ENCODE measurements around the gene DDOST.

Gene DDOST

DNA sequence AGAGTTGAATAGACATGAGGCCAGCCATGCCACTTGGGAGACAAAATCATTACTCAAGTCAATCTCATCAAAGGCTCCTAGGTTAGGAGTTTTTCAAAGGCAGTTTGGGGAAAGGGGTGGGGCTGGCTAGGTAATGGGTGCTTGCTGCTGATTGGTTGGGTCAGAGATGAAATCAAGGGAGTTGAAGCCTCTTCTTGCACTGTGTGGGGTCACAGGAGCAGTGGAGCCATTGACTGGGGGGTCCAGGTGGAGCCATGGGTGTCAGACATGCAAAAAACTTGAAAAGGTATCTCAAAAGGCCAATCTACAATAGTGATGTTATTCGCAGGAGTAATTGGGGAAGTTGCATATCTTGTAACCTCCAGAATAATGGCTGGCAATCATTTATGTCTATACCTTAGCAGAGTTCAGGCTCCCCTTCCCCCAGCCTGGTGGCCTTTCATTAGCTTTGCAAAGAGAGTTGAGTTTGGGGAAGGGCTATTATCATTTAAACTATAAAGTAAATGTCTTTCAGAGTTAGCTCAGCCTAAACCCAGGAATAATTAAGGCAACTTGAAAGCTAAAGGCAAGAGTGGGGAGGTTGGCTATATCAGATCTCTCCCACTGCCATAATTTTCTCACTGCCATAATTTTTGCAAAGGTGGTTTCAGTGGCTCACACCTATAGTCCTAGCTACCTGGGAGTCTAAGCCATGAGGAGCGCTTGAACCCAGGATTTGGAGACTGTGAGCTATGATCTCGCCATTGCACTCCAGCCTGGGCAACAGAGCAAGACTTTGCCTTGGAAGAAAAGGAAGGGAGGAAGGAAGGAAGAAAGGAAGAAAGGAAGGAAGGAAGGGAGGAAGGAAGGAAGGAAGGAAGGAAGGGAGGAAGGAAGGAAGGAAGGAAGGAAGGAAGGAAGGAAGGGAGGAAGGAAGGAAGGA lies 35.7 kb downstream of the DDOST start:
- no peak for DNase-seq (ENCODE audit: low spot score)

DNA sequence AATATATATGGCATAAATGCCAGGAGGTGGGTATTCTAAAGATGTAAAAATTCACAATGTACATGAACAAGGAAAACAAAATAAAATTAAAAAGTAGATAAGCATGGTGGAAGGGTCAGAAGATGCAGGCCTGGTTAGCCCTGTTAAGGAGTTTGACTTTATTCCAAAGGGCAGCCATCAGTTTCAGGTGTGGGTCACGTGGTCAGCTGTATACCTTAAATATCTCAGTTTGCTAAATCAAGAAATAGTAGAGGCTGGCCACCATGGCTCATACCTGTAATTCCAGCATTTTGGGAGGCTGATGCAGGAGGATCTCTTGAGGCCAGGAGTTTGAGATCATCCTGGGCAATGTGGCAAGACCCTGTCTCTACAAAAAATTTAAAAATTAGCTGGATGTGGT lies 36.5 kb downstream of the DDOST start:
- no peak for DNase-seq (ENCODE audit: low spot score)
- TF ChIP-seq, protein P1, sequence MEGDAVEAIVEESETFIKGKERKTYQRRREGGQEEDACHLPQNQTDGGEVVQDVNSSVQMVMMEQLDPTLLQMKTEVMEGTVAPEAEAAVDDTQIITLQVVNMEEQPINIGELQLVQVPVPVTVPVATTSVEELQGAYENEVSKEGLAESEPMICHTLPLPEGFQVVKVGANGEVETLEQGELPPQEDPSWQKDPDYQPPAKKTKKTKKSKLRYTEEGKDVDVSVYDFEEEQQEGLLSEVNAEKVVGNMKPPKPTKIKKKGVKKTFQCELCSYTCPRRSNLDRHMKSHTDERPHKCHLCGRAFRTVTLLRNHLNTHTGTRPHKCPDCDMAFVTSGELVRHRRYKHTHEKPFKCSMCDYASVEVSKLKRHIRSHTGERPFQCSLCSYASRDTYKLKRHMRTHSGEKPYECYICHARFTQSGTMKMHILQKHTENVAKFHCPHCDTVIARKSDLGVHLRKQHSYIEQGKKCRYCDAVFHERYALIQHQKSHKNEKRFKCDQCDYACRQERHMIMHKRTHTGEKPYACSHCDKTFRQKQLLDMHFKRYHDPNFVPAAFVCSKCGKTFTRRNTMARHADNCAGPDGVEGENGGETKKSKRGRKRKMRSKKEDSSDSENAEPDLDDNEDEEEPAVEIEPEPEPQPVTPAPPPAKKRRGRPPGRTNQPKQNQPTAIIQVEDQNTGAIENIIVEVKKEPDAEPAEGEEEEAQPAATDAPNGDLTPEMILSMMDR (IDR thresholded peaks at IDR 0.05; ENCODE audit: extremely low read depth, missing control alignments), result no peak

More for the DNA sequence above, 35.7 kb downstream of the DDOST start:
- TF ChIP-seq, protein P1 (IDR thresholded peaks at IDR 0.05; ENCODE audit: extremely low read depth, missing control alignments), result no peak

DNA sequence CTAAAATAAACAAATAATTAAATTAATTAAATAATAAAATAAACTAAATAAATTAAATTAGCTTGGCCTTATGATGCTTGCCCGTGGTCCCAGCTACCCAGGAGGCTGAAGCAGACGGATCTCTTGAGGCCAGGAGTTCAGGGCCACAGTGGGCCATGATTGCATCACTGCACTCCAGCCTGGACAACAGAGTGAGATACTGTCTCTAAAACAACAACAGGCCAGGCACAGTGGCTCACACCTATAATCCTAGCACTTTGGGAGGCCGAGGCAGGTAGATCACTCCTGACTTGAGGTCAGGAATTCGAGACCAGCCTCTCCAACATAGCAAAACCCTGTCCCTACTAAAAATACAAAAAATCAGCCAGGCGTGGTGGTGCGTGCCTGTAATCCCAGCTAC lies 40.2 kb downstream of the DDOST start:
- TF ChIP-seq, protein P1 (IDR thresholded peaks at IDR 0.05; ENCODE audit: extremely low read depth, missing control alignments), result no peak
- no peak for DNase-seq (ENCODE audit: low spot score)

DNA sequence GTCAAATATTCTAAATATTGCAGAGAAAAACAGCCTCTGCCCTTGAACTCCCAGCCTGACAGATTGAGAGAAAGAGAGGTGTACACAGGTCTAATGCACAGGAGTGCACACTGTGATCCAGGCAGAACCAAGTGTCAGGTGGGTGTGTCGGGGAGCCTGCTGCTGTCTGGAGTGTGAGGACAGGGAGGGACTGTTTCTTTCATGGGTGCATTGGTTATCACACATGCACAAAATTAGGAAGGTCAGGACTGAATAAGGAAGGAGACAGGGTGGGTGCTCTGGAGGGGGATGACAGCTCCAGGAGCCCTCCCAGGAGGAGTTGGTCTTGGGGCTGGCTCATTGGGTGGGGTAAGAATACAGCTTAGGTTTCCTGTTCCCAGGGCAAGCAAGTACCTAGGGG lies 41.2 kb downstream of the DDOST start:
- TF ChIP-seq, protein P1 (IDR thresholded peaks at IDR 0.05; ENCODE audit: extremely low read depth, missing control alignments), result no peak
- no peak for DNase-seq (ENCODE audit: low spot score)

DNA sequence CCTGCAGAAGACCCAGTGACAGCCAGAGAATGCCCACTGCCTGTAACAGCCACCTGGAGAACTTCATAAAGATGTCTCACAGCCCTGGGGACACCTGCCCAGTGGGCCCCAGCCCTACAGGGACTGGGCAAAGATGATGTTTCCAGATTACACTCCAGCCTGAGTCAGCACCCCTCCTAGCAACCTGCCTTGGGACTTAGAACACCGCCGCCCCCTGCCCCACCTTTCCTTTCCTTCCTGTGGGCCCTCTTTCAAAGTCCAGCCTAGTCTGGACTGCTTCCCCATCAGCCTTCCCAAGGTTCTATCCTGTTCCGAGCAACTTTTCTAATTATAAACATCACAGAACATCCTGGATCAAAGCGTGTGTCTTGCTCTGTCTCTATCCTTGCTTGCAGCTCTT lies 42.6 kb downstream of the DDOST start:
- no peak for DNase-seq (ENCODE audit: low spot score)
- TF ChIP-seq, protein P1 (IDR thresholded peaks at IDR 0.05; ENCODE audit: extremely low read depth, missing control alignments), result no peak

DNA sequence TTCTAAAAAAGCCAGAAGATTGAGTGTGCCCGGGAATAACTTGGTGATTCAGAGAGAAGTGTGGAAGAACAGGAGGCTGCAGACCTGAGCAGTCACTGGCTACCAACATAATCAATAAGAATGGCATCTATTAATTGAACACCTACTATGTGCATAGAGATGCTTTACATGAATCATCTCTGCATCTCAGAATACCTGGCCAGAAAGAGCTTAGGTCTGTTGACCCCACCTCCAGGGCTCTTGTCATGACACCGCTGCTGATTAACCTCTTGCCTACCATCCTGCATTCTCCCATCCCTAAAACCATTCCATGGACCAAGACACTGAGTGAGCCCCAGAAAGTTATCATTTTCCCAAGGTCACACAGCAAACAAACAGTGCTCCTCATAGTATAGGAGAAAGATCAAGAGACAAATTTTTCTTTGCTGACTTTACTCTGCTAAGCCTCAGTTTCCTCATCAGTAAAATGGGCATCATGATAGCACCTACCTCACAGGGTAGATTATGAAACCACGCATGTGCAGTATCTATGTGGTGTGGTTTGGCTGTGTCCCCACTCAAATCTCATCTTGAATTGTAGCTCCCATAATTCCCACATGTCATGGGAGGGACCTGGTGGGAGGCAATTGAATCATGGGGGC lies 44.2 kb downstream of the DDOST start:
- no peak for DNase-seq (ENCODE audit: low spot score)
- TF ChIP-seq, protein P1 (IDR thresholded peaks at IDR 0.05; ENCODE audit: extremely low read depth, missing control alignments), result no peak

All from GM20000 (cell line).